ENCODE results near the gene TCF7L1.
"Not testable (repeated sequence)": the region's sequence is repeated elsewhere in the genome, so short reads cannot be mapped to it uniquely, and the experiment has no call there.

DNA sequence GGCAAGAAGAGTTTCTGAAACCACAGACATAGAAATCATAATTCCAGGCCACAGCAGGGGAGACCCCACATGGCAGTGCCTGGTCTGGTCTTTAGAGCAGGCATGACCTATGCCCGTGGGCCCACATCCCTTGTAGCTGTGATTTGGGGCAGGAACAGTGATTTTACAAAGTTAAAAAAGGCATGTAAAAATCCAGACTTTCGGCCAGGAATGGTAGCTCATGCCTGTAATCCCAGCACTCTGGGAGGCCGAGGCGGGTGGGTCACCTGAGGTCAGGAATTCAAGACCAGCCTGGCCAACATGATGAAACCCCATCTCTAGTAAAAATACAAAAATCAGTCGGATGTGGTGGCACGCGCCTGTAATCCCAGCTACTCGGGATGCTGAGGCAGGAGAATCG, 78.4 kb downstream of the TCF7L1 start:
- TF ChIP-seq, protein P1, sequence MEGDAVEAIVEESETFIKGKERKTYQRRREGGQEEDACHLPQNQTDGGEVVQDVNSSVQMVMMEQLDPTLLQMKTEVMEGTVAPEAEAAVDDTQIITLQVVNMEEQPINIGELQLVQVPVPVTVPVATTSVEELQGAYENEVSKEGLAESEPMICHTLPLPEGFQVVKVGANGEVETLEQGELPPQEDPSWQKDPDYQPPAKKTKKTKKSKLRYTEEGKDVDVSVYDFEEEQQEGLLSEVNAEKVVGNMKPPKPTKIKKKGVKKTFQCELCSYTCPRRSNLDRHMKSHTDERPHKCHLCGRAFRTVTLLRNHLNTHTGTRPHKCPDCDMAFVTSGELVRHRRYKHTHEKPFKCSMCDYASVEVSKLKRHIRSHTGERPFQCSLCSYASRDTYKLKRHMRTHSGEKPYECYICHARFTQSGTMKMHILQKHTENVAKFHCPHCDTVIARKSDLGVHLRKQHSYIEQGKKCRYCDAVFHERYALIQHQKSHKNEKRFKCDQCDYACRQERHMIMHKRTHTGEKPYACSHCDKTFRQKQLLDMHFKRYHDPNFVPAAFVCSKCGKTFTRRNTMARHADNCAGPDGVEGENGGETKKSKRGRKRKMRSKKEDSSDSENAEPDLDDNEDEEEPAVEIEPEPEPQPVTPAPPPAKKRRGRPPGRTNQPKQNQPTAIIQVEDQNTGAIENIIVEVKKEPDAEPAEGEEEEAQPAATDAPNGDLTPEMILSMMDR (conservative IDR thresholded peaks at IDR 0.05; ENCODE audit: low read length) = not testable (repeated sequence)
- not testable (repeated sequence) for TF ChIP-seq EZH2phosphoT487 (IDR thresholded peaks at IDR 0.05; ENCODE audit: borderline replicate concordance)
